ENCODE results near the gene GSK3A.

GRCh38 chr19:42233678-42234292 is 8.6 kb downstream of the GSK3A start:
- TF ChIP-seq GATA3 (IDR thresholded peaks at IDR 0.05; ENCODE audit: low read depth, low read length) (no peak), GATA2 (IDR thresholded peaks at IDR 0.05; ENCODE audit: low read depth, low read length) (no peak)

Data from SH-SY5Y (cell line).